ENCODE results near the gene CDC42BPG.

Gene CDC42BPG

GRCh38 chr11:64836448-64837072 lies 7.9 kb downstream of the CDC42BPG start:
- H4K20me1 ChIP-seq (ENCODE audit: control insufficient read depth, insufficient read depth, low read depth, low read length) = no peaks in the 10 kb centered on the region
- H3K4me3 ChIP-seq (ENCODE audit: low read length) = no peak overlapping the region
- H3K4me2 ChIP-seq (ENCODE audit: low read length) = no peak overlapping the region
- no peaks in the 10 kb centered on the region for H3K9me2 ChIP-seq (replicated peaks; ENCODE audit: control insufficient read depth, low read length)
- H3K9me3 ChIP-seq (ENCODE audit: control insufficient read depth, insufficient read depth, low read length) = no peaks in the 10 kb centered on the region
- no peaks in the 10 kb centered on the region for H3K36me3 ChIP-seq (ENCODE audit: control insufficient read depth, low read length)
- H3K4me1 ChIP-seq (ENCODE audit: control insufficient read depth, low read length) = no peaks in the 10 kb centered on the region; the same call in 1 of the 2 replicates
- no peak overlapping the region for H3K27ac ChIP-seq (ENCODE audit: low read depth, low read length)
- no peaks in the 10 kb centered on the region for H3K79me2 ChIP-seq (ENCODE audit: control insufficient read depth, low read length)
- no peak for TF ChIP-seq CTCF (IDR thresholded peaks at IDR 0.05; ENCODE audit: low read depth, low read length, poor library complexity, severe bottlenecking)
- TF ChIP-seq EZH2phosphoT487 (IDR thresholded peaks at IDR 0.05; ENCODE audit: borderline replicate concordance, low read length) = no peak
- no peaks in the 10 kb centered on the region for H3F3A ChIP-seq (ENCODE audit: control insufficient read depth, insufficient read depth)
- H3K27me3 ChIP-seq (ENCODE audit: control insufficient read depth, low read length) = no peaks in the 10 kb centered on the region

DNA sequence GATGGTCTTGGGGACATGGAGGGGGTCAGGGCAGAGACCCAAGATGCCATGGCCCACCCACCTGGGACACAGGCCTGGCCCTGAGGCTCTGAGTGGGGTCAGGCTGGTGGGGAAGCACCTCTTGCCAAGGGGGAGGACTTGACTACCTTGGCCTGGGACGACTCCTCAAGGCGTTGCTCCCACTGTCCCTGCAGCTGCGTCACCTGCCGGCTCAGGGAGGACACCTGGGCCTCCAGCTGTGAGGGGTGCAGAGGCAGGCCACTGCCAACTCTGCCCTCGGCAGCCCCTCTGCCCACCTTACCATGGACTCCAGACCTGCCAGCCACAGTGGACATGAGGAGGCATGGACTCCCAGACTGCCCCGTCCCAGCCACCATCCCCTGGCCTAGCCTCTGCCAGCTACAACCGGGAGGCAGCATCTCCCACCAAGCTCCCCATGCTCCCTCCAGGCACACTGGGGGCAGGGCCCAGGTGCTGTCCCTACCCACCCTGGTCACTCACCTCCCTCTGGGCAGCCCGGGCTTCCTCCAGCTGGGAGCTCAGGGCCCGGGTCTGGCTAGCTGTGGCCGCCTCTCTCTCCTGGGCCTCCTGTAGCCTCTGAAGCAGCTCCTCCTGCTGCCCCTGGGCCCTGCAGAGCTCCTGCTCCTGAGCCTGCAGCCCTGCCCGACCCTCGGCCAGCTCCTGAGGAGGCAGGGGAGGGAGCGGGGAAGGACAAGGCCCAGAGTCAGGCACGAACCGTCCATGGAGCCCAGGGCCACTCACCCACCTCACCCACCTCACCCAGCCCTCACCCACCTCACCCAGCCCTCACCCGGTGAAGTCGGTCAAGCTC lies 8.6 kb downstream of the CDC42BPG start:
- no peak overlapping the region for H3K4me3 ChIP-seq (ENCODE audit: low read length)
- no peaks in the 10 kb centered on the region for H3K9me3 ChIP-seq (ENCODE audit: control insufficient read depth, insufficient read depth, low read length)
- H3F3A ChIP-seq (ENCODE audit: control insufficient read depth, insufficient read depth) = no peaks in the 10 kb centered on the region
- H4K20me1 ChIP-seq (ENCODE audit: control insufficient read depth, insufficient read depth, low read depth, low read length) = no peaks in the 10 kb centered on the region
- no peaks in the 10 kb centered on the region; the same call in 1 of the 2 replicates for H3K4me1 ChIP-seq (ENCODE audit: control insufficient read depth, low read length)
- no peaks in the 10 kb centered on the region for H3K36me3 ChIP-seq (ENCODE audit: control insufficient read depth, low read length)
- H3K4me2 ChIP-seq (ENCODE audit: low read length) = no peak overlapping the region
- H3K27me3 ChIP-seq (ENCODE audit: control insufficient read depth, low read length) = no peaks in the 10 kb centered on the region
- no peak overlapping the region for H3K27ac ChIP-seq (ENCODE audit: low read depth, low read length)
- no peaks in the 10 kb centered on the region for H3K9me2 ChIP-seq (replicated peaks; ENCODE audit: control insufficient read depth, low read length)
- TF ChIP-seq EZH2phosphoT487 (IDR thresholded peaks at IDR 0.05; ENCODE audit: borderline replicate concordance, low read length) (no peak), CTCF (IDR thresholded peaks at IDR 0.05; ENCODE audit: low read depth, low read length, poor library complexity, severe bottlenecking) (no peak)
- no peaks in the 10 kb centered on the region for H3K79me2 ChIP-seq (ENCODE audit: control insufficient read depth, low read length)

DNA sequence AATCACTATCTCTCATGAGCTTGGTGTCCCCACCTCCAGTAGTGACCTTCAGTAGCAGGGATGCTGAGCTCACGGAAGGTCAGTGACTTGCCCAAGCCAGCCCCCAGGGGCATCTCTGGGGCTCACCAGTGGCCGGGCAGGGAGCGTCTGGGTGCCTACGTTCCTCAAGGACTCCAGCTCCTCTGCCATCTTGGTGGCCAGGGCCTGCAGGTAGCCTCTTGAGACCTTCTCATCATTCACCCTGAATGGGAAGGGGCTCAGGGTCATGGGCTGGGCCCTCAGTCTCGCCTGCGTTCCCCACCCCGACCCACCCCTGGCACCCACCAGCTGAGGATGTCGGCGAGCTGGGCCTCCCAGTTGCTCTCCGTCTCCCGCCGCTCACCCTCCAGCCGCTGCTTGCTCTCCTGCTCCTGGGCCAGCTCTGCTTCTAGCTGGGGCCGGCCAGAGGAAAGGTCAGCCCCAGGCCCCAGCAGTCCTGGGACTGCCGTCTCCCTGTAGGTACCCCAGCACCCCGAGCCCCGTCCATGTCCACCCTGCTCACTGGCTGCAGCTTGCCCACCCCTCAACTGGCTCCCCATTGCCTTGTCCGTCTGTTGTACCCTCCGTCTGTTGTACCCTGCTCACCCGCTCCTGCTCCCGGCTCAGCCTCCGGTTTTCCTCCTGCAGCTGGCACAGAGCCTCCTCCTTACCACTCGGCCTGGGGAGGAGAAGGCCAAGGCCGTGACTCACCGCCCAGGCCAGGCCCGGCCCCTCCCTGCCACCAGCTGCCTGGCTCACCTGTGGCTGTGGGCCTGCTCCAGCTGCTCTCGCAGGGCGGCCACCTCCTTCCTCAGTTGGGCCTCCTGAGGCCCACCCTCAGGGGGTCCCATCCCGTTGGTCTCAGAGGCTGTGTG lies 9.5 kb downstream of the CDC42BPG start:
- Histone ChIP-seq H3K9me3 (ENCODE audit: control insufficient read depth, insufficient read depth, low read length) (no peaks in the 10 kb centered on the region), H3K4me3 (ENCODE audit: low read length) (no peak overlapping the region), H3K4me1 (ENCODE audit: control insufficient read depth, low read length) (no peaks in the 10 kb centered on the region; the same call in 1 of the 2 replicates), H4K20me1 (ENCODE audit: control insufficient read depth, insufficient read depth, low read depth, low read length) (no peaks in the 10 kb centered on the region), H3K36me3 (ENCODE audit: control insufficient read depth, low read length) (no peaks in the 10 kb centered on the region), H3K4me2 (ENCODE audit: low read length) (no peak overlapping the region), H3K9me2 (replicated peaks; ENCODE audit: control insufficient read depth, low read length) (no peaks in the 10 kb centered on the region), H3F3A (ENCODE audit: control insufficient read depth, insufficient read depth) (no peaks in the 10 kb centered on the region), H3K79me2 (ENCODE audit: control insufficient read depth, low read length) (no peaks in the 10 kb centered on the region), H3K27me3 (ENCODE audit: control insufficient read depth, low read length) (no peaks in the 10 kb centered on the region), H3K27ac (ENCODE audit: low read depth, low read length) (no peak overlapping the region)
- no peak for TF ChIP-seq CTCF (IDR thresholded peaks at IDR 0.05; ENCODE audit: low read depth, low read length, poor library complexity, severe bottlenecking)
